HG02763 (cell line): ENCODE measurements around the gene TMEM86B.
"Not testable (repeated sequence)": the region's sequence is repeated elsewhere in the genome, so short reads cannot be mapped to it uniquely, and the experiment has no call there.

Experiments
- ATAC-seq: cut with Tn5 transposase; IDR thresholded peaks from one replicate; pipeline ENCODE4 v1.9.1; 2021; ENCODE audit warnings: mild to moderate bottlenecking, moderate library complexity; ENCODE audit not compliant: unreplicated experiment

The TMEM86B gene

GRCh38 chr19:55242517-55242916 lies 14.0 kb upstream of the TMEM86B start:
- ATAC-seq = no peak

GRCh38 chr19:55241935-55242464 lies 13.4 kb upstream of the TMEM86B start:
- no peak for ATAC-seq

GRCh38 chr19:55241143-55241934 lies 12.8 kb upstream of the TMEM86B start:
- no peak for ATAC-seq

GRCh38 chr19:55240713-55241020 lies 12.1 kb upstream of the TMEM86B start:
- no peak for ATAC-seq

GRCh38 chr19:55239004-55239403 lies 10.4 kb upstream of the TMEM86B start:
- ATAC-seq = no peak

- ATAC-seq = no peak
Measured at GRCh38 chr19:55238030-55238429, 9.5 kb upstream of the TMEM86B start.

- no peak for ATAC-seq
Measured at GRCh38 chr19:55232986-55233385, 4.4 kb upstream of the TMEM86B start.

GRCh38 chr19:55232286-55232602 lies 3.7 kb upstream of the TMEM86B start:
- ATAC-seq = no peak

GRCh38 chr19:55231391-55232285 lies 3.1 kb upstream of the TMEM86B start:
- no peak for ATAC-seq

GRCh38 chr19:55230780-55231179 lies 2.2 kb upstream of the TMEM86B start:
- no peak for ATAC-seq

GRCh38 chr19:55230329-55230728 lies 1.8 kb upstream of the TMEM86B start:
- ATAC-seq = no peak

- no peak for ATAC-seq
Measured at GRCh38 chr19:55229789-55230182, 1.2 kb upstream of the TMEM86B start.

GRCh38 chr19:55229145-55229788 lies 704 bp upstream of the TMEM86B start:
- no peak for ATAC-seq

- no peak for ATAC-seq
Measured at GRCh38 chr19:55228015-55228391, 560 bp downstream of the TMEM86B start.

GRCh38 chr19:55227241-55228014 lies 1.1 kb downstream of the TMEM86B start:
- no peak for ATAC-seq

GRCh38 chr19:55226788-55227187 lies 1.8 kb downstream of the TMEM86B start:
- no peak for ATAC-seq

GRCh38 chr19:55226273-55226672 lies 2.3 kb downstream of the TMEM86B start:
- no peak for ATAC-seq

GRCh38 chr19:55225415-55225958 lies 3.1 kb downstream of the TMEM86B start:
- ATAC-seq = no peak

GRCh38 chr19:55224679-55225414 lies 3.7 kb downstream of the TMEM86B start:
- ATAC-seq = not testable (repeated sequence)
